PC-9 (cell line): Measurements from ENCODE around the gene SYNPO. TPM values are rescaled to one million over a fixed set of nuclear protein-coding genes. Genes with fewer than 3 reads are reported as not detected.

ENCODE experiments used
- BruUV-seq: library from RNA; stranded (reverse); fragments of 400-500 nt; replicated peaks from 2 replicates; lab custom pipeline; 2021; lab: Mats Ljungman, UMichigan
- CTCF ChIA-PET: fragments of 300-600 bp; sonication (Branson Sonifier 250); formaldehyde crosslinking; loops from one replicate; lab custom pipeline; 2022; ENCODE audit warnings: antibody characterized with exemption; lab: Charles Lee
- POLR2A ChIA-PET: fragments of 300-600 bp; sonication (Branson Sonifier 250); formaldehyde crosslinking; loops from one replicate; lab custom pipeline; 2022; ENCODE audit warnings: antibody characterized with exemption; ENCODE audit not compliant: unreplicated experiment; lab: Charles Lee
- DNase-seq, 2 experiments: peaks; one replicate each; pipeline versions ENCODE4 v3.0.0 to v3.0.0-alpha.2; 2015 to 2022; ENCODE audit warnings: mixed read lengths in 1 of 2
- H2AFZ ChIP-seq: fragments of 200-600 bp; sonication (generic); 2 replicates; pipeline ENCODE4 v1.8.1; 2017; ENCODE audit warnings: antibody characterized with exemption
- H3F3A ChIP-seq: fragments of 200-600 bp; sonication (generic); 2 replicates; pipeline ENCODE4 v1.8.1; 2017; ENCODE audit warnings: antibody characterized with exemption, mild to moderate bottlenecking, low read depth; ENCODE audit not compliant: insufficient read depth
- H3K27ac ChIP-seq: fragments of 200-600 bp; sonication (generic); 2 replicates; pipeline ENCODE4 v1.6.1; 2016; ENCODE audit warnings: mixed run types
- H3K27me3 ChIP-seq: fragments of 200-600 bp; sonication (generic); 2 replicates; pipeline ENCODE4 v1.6.1; 2016; ENCODE audit warnings: low read depth, mixed run types; ENCODE audit not compliant: insufficient read depth
- H3K36me3 ChIP-seq: fragments of 200-600 bp; sonication (generic); 2 replicates; pipeline ENCODE4 v1.6.1; 2016; ENCODE audit warnings: low read depth, mixed run types
- H3K4me1 ChIP-seq: fragments of 200-600 bp; sonication (generic); replicated peaks from 2 replicates; pipeline ENCODE4 v1.6.1; 2016; ENCODE audit warnings: mixed run types; ENCODE audit not compliant: insufficient read depth
- H3K4me2 ChIP-seq: fragments of 200-600 bp; sonication (generic); 2 replicates; pipeline ENCODE4 v1.6.1; 2017; ENCODE audit warnings: mixed run types
- H3K4me3 ChIP-seq: fragments of 200-600 bp; sonication (generic); 2 replicates; pipeline ENCODE4 v1.6.1; 2016; ENCODE audit warnings: mixed run types
- H3K79me2 ChIP-seq: fragments of 200-600 bp; sonication (generic); 2 replicates; pipeline ENCODE4 v1.6.1; 2017; ENCODE audit warnings: low read depth, mixed run types
- H3K9me2 ChIP-seq: fragments of 200-600 bp; sonication (generic); 2 replicates; pipeline ENCODE4 v1.8.1; 2017; ENCODE audit warnings: mild to moderate bottlenecking; ENCODE audit not compliant: insufficient read depth
- H3K9me3 ChIP-seq: fragments of 200-600 bp; sonication (generic); 2 replicates; pipeline ENCODE4 v1.8.1; 2016; ENCODE audit warnings: low read depth; ENCODE audit not compliant: insufficient read depth
- H4K20me1 ChIP-seq: fragments of 200-600 bp; sonication (generic); 2 replicates; pipeline ENCODE4 v1.8.1; 2017; ENCODE audit not compliant: insufficient read depth
- EZH2 ChIP-seq: fragments of 200-600 bp; sonication (generic); IDR thresholded peaks from 2 replicates; pipeline ENCODE4 v1.8.0; 2017; ENCODE audit warnings: antibody characterized with exemption, low read depth
- intact Hi-C: fragments of 100-400 bp; cut with micrococcal nuclease; formaldehyde crosslinking; loops from one replicate; pipeline ENCODE4 v1.10.0; 2022; ENCODE audit not compliant: unreplicated experiment
- total RNA-seq: library from RNA; stranded (reverse); gene quantifications from 2 replicates; pipeline ENCODE4 v1.2.3, GENCODE V29; 2021
- TF ChIP-seq, protein P1 (sequence below): fragments of 200-600 bp; sonication (generic); conservative IDR thresholded peaks from 2 replicates; pipeline ENCODE4 v1.6.1; 2017; ENCODE audit warnings: mixed run types, antibody characterized with exemption, mild to moderate bottlenecking, moderate library complexity

SYNPO gene
- total RNA-seq, 1 experiment from 2014 or later = 2.0 TPM

DNA sequence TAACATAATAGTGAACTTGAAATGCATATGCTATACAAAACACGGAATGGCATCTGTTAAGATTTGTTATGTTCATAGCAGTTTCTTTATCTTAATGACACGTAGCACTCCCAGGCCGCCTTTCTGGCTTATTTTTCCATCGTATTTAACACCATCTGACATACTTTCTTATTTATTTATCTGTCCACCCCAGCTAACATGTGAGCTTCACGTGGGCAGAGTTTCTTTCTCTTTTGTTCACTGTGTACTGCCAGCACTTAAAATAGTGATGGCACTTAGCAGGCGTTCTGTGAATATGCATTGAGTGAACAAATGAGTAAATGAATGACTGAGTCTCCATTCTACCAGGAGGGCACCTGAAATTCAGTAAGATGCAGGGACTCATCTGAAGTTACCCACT, 29.4 kb upstream of the SYNPO start:
- no peak overlapping the region for H3K4me2 ChIP-seq
- no peak overlapping the region for H3K27ac ChIP-seq
- DNase-seq = no peak
- H3K4me3 ChIP-seq = no peak overlapping the region
- no peaks in the 10 kb centered on the region for H3K9me3 ChIP-seq
- no peaks in the 10 kb centered on the region for H3K36me3 ChIP-seq
- no peaks in the 10 kb centered on the region for H3K9me2 ChIP-seq
- no peak for TF ChIP-seq EZH2
- TF ChIP-seq, protein P1, sequence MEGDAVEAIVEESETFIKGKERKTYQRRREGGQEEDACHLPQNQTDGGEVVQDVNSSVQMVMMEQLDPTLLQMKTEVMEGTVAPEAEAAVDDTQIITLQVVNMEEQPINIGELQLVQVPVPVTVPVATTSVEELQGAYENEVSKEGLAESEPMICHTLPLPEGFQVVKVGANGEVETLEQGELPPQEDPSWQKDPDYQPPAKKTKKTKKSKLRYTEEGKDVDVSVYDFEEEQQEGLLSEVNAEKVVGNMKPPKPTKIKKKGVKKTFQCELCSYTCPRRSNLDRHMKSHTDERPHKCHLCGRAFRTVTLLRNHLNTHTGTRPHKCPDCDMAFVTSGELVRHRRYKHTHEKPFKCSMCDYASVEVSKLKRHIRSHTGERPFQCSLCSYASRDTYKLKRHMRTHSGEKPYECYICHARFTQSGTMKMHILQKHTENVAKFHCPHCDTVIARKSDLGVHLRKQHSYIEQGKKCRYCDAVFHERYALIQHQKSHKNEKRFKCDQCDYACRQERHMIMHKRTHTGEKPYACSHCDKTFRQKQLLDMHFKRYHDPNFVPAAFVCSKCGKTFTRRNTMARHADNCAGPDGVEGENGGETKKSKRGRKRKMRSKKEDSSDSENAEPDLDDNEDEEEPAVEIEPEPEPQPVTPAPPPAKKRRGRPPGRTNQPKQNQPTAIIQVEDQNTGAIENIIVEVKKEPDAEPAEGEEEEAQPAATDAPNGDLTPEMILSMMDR = no peak
- no peaks in the 10 kb centered on the region for H3K79me2 ChIP-seq
- no TSS peak for BruUV-seq
- intact Hi-C loops = no loop called here
- no peak overlapping the region for H2AFZ ChIP-seq
- H3F3A ChIP-seq = peaks cover 7% of the 10 kb centered on the region; the same call in 1 of the 2 replicates
- ChIA-PET CTCF (interaction anchor here (0.6 kb wide), 1 partner anchor 23 kb away, joined by 7 read pairs; no protein-coding TSS in a partner anchor), POLR2A (interaction anchor here (0.5 kb wide), 1 partner anchor 990 kb away, joined by 3 read pairs; no protein-coding TSS in a partner anchor)
- peaks cover 19% of the 10 kb centered on the region for H3K27me3 ChIP-seq
- H3K4me1 ChIP-seq = peaks cover 23% of the 10 kb centered on the region
- no peaks in the 10 kb centered on the region for H4K20me1 ChIP-seq

DNA sequence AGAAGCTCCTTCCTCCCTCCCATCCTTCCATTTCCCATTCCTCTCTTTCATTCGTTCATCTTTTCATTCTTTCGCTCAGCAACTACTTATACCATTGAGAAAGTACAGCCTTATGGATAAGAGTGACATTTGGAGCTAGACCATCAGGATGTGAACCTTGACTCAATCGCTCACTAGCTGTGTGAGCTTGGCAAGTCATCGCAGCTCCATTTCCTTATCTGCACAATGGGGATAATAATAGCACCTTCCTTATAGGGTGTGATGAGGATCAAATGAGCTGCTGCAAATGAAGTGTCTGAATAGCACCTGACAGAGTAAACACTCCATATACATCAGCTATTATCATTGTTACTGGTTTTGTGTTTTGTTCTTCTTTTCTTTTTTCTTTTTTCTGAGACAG, 28.1 kb upstream of the SYNPO start:
- no peak for TF ChIP-seq EZH2
- CTCF ChIA-PET = no interaction called here
- intact Hi-C loops = no loop called here

DNA sequence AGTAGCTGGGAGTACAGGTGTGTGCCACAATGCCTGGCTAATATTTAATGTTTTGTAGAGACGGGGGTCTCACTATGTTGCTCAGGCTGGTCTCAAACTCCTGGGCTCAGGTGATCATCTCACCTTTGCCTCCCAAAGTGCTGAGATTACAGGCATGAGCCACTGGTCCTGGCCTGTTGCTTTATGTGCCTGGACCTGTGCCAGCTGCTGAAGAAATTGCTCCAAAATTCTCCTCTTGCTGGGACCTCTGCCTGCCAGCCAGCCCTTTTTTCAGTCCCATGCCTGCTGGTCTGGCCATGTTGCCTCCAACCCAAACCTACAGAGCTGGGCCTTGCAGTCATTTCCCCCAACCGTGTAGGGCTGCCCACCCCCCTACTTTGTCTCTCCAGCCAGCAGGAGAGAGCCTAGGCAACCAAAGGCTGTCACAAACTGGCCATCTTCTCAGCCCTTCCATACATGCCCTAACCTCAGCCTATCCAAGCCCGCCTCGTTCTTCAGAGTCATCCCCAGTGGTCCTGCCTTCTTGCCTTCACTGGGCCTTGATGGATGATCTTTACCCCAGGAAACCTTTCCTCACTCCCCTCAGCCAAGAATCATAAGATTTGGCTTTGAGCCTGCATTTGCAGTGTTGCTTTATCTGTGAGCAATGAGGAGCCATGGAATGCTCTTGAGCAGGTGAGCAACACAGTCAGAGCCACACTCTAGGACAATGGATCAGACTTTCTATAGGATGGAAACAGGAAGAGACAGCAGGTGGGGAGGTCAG, 27.4 kb upstream of the SYNPO start:
- TF ChIP-seq, protein P1 = no peak
- TF ChIP-seq EZH2 = no peak
- peaks cover 19% of the 10 kb centered on the region for H3K27me3 ChIP-seq
- H2AFZ ChIP-seq = no peak overlapping the region
- no peaks in the 10 kb centered on the region for H3K9me3 ChIP-seq
- H3K4me2 ChIP-seq = 0 out of 2 replicates have a peak overlapping the region, but pooled peaks have one; percentile 6
- intact Hi-C loops = no loop called here
- peaks cover 42% of the 10 kb centered on the region for H3K4me1 ChIP-seq
- H3K36me3 ChIP-seq = no peaks in the 10 kb centered on the region
- H4K20me1 ChIP-seq = 0 out of 2 replicates have a peak, but pooled peaks cover 4% of the 10 kb centered on the region
- BruUV-seq = no TSS peak
- no peaks in the 10 kb centered on the region for H3K9me2 ChIP-seq
- no peaks in the 10 kb centered on the region for H3K79me2 ChIP-seq
- ChIA-PET CTCF (no interaction called here), POLR2A (no interaction called here)
- H3K27ac ChIP-seq = no peak overlapping the region
- no peak for DNase-seq
- peaks cover 28% of the 10 kb centered on the region; the same call in 1 of the 2 replicates for H3F3A ChIP-seq
- H3K4me3 ChIP-seq = no peak overlapping the region

More for the DNA sequence above, 28.1 kb upstream of the SYNPO start:
- H4K20me1 ChIP-seq = 0 out of 2 replicates have a peak, but pooled peaks cover 1% of the 10 kb centered on the region
- H3K79me2 ChIP-seq = no peaks in the 10 kb centered on the region
- no peak for DNase-seq
- H3K9me2 ChIP-seq = no peaks in the 10 kb centered on the region
- H3F3A ChIP-seq = peaks cover 21% of the 10 kb centered on the region; the same call in 1 of the 2 replicates
- H3K27me3 ChIP-seq = peaks cover 19% of the 10 kb centered on the region
- H3K4me1 ChIP-seq = peaks cover 37% of the 10 kb centered on the region
- POLR2A ChIA-PET = interaction anchor here (0.6 kb wide), 1 partner anchor 16 kb away, joined by 3 read pairs; no protein-coding TSS in a partner anchor
- H3K9me3 ChIP-seq = no peaks in the 10 kb centered on the region
- BruUV-seq = no TSS peak
- no peak overlapping the region for H3K27ac ChIP-seq
- no peak overlapping the region for H3K4me2 ChIP-seq
- no peak overlapping the region for H3K4me3 ChIP-seq
- no peaks in the 10 kb centered on the region for H3K36me3 ChIP-seq
- no peak overlapping the region for H2AFZ ChIP-seq
